ENCODE results near the gene BBLN.
"Not testable (repeated sequence)": the region's sequence is repeated elsewhere in the genome, so short reads cannot be mapped to it uniquely, and the experiment has no call there.

BBLN gene

DNA sequence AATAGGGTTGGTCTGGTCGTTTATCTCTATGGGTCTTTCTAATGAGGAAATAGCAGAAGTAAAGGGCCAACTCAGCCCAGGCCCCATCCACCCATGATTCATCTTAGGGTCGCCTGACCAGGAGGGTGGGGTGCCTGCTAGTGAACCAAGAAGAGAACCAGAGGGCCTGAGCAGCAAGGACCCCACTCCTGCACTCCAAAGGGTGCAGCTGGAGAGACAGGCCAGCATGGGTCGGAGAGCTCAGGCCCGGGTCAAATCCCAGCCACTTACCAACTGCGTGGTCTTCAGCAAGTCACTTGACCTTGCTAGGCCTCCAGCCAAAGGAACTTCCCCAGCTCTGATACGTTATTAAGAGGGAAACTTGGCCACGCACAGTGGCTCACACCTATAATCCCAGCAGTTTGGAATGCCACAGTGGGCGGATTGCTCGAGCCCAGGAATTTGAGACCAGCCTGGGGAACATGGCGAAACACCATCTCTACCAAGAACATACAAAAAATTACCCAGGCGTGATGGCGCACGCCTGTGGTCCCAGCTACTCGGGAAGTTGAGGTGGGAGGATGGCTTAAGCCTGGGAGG lies 4.3 kb downstream of the BBLN start:
- no peak for DNase-seq

DNA sequence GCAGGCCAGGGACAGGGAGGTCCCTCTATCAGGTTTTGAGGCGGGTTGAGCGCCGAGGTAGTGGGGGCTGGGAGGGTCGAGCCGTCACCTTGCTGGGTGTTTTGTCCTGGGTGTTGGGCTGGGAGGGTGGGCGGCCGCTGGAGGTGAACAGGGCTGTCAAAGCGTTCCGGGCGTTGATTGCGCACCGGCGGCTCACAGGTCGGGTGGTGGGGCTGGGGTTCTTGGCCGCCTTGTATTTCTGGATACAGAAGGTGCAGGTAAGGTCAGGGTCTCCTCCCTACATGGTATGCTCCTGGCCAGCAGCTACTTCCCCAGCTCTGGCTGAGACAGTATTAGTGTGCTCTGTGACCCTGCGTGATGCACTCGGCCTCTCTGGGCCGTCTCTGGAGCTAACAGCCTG lies 6.1 kb downstream of the BBLN start:
- no peak for DNase-seq

DNA sequence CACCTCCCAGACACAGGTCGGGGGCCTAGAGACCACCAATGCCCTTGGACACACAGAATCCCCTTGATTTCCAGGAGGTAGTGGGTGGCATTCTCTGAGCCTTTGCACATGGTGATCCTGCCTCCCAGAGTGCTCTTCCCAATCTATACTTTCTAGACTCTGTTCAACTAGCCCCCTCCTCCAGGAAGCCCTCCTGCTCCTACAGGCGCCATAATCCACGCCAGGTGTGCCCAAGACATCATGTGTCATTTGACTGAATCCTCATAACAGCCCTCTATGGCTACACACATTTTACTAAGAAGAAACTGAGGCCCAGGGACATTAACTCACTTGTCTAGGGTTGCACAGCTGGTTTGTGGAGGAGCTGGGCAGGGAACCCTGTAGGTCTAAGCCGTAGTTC lies 7.1 kb downstream of the BBLN start:
- no peak for DNase-seq

DNA sequence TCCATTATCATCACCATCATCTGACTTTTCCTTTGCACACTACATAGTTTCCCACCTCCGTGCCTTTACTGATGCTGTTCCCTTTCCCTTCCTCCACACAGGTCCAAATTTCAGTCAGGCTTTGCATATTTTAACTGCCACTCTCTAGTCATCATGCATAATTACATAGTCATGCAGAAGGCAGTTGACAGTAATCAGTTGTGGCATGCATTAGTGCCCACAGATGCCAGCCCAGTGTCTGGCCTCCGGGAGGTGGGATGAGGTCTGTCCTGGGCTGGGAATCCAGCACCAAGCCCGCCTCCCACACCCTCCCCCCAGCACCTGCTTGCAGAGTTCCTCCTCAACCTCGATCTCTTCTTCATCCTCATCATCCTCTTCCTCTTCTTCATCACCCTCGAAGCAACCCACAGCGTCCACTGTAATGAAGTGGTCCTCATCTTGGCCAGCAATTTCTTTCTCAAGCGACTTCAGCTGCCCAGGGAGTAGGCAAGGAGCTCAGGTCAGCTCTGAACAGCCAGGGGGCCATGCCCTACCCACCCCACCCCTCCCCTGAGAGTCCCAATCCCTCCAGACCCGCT lies 8.8 kb downstream of the BBLN start:
- no peak for DNase-seq

DNA sequence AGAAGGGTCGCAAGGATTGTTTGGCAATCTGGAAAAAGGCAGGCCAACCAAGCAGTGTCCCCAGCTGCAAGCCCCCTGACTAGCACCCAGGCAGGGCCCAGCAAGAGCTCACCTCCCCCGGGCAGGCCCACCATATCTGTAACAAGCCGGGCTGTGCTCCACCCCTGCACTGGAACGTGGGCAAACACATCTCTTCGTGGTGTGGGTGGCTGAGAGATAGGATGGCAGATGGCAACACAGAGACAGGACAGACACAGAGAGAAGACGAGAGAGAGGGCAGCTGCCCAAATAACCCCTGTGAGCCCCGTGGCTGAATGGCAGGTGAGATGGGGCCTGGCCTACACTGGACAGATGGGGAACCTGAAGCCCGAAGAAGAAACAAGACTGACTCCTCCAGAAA lies 9.4 kb downstream of the BBLN start:
- DNase-seq, result no peak

DNA sequence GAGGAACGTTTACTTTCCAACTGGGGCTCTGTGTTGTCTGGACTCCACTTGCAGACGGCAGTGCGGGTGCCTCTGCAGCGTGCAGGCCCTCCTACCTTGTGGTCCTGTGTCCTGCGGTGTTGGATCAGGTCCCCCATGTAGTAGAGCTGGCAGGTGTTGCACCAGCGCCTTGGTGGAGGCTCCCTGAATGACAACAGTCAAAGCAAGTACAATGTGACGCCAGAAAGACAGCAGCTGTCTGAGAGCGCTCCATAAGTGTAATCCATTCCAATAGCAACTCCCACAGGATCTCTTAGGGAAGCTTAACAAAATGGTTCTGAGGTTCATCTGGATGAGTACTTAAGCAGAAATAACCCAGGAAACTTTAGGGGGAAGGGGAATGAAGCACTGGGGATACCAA lies 9.9 kb downstream of the BBLN start:
- no peak for DNase-seq

DNA sequence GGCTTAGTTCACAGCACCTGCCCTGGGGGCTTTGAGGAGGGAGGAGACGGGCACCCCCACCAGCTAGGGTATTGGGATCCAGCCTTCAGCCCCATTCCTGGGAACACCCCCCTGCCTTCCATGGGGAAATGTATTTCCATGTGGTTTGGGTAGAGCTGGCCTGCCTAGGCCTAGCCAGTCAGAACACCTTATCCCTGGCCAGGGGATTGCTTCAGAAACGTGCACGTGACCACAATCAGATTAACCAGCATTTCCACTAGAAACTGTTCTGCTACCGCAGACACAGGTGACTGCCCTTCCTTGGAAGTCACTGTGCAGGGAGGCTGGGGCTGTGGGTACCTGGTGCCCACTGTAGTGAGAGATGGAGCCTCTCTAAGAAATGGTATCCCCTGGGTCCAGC lies 14.0 kb downstream of the BBLN start:
- DNase-seq, result no peak

DNA sequence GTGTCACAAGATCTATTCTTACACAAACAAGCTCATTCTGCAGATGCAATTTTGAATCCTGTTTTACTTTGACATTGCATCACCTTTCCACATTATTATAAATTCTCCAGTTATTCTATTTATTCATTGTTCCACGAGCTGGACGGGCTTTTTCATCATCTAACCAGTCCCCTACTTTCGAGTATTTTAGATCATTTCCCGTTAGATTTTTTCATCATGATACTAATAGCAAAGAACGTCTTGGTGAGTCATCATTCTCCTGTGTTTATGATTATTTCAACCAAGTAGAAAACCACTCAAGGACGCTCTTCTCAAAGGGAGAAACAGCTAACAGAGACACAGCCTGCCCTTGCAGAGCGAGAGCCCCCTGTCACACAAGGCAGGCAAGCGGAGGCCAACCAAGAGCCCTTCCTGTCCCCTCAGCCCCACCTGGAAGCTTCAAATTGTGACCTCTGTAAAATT lies 15.1 kb downstream of the BBLN start:
- no peak for DNase-seq

DNA sequence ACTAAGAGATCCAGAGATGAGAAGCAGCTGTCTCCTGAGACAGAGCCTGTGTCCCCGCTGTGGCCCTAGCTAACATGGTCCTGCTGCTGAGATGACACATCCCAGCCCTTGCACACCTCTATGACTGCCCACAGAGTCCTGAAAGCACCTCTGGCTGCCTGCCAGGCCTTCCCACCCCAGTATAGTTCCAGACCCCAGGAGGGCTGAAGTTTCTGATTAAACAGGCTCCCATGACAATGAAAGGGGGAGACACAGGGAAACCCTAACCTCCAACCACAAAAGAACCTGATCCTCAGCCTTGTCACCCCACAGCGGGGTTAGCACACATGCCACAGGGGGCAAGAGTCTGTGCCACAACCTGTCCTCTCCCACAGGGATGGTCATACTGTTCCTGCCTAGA lies 15.7 kb downstream of the BBLN start:
- no peak for DNase-seq

DNA sequence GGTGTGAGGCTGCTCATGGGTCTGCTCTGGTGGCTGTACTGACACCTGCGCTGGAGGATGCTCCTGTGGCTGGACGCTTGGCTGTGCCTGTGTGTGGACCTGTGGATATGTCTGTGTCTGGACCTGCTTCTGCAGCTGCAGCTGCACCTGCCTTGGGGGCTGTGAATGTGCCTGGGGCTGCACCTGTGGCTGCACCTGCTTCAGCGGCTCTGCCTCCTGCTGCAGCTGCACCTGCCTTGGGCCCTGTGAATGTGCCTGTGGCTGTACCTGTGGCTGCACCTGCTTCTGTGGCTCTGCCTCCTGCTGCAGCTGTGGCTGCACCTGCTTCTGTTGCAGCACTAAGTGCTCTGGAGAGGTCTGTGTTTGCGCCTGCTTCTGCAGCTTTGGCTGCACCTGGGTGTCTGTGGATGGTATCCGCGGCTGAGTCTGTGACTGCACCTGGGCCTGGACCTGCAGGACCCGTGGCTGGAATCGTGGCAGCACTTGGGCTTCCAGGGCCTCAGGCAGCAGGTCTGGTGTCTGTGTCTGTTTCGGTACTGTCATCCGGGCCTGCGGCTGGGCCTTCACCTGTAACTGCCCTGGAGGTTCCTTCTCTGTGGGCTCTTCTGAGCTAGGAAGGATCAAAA lies 18.9 kb downstream of the BBLN start:
- no peak for DNase-seq

DNA sequence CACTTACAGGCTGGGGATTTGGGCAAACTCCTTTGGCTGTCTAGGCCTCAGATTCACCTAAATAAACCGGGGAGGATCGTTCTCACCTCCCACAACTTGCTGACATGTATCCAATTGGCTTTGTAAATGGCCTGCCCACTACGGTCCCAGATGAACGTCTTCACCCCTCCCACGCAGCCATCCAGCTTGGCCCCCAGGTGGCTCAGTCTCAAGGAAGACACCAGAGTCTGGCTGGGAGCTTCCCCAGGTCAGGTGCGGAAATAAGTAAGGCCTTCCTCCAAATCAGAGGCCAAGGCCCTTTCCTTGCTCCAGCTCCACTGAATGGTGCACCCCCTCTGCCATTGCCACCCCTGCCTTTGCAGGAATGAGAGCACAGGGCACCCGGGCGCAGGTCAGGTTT lies 19.9 kb downstream of the BBLN start:
- no peak for DNase-seq

DNA sequence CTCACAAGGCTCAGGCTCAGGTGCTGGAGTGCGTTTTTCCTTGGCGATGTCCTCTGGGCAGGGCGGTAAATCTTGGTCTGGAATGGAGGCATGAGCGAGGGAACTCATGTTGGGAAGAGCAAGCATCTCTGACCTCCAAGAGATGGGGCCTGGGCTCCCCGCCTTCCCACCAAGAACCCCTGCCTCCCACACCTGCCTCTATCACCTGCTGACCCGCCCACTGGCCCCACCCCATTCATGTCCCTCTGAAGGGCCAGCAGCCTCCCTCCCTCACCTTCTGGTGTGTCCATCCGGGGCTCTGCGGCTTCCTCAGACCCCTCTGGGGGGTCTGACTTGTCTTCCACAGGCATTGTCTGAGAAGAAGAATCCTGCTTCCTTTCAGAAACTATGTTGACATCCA lies 20.4 kb downstream of the BBLN start:
- no peak for DNase-seq

DNA sequence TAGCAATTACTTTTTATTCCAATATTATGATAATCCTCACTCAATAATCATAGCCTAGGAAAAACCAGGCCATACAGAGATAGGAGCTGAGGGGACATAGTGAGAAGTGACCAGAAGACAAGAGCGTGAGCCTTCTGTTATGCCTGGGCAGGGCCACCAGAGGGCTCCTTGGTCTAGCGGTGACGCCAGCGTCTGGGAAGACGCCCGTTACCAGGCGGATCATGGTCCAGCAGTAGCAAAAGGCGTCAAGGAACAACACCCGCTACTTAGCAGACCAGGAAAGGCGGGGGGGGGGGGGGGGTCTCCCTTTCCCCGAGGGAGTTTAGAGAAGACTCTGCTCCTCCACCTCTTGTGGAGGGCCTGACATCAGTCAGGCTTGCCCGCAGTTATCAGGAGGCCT lies 21.4 kb downstream of the BBLN start:
- not testable (repeated sequence) for DNase-seq

DNA sequence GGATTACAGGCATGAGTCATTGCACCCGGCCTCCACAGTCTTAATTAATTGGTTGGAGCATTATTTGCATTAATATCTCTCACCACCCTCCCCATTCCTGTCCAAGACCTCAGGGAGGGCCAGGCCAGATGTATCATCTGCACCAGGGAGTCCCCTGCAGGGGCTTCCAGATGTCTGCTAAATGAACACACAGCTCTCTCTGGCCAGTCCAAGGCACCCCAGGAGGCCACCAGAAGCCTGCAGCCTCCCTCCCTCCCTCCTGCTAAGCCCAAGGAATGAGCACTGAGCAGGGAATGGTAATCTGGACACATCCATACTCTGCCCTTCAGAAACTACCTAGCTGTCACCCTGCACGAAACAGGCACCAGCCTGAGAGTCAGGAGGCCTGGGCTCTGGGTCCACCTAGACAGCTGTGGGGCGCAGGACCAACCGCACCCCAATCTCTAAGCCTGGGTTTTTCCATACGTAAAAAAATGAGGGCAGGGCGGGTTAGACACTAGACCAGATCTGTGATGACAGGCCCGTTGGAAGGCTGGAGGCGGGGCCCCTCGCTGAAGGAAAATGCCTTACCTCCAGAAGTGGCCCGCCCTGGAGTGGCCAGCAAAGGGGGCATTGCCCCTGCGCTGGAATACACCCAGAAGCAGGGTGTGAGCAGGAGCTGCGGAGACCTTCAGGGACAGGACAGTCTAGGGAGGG lies 23.0 kb downstream of the BBLN start:
- DNase-seq, result no peak

DNA sequence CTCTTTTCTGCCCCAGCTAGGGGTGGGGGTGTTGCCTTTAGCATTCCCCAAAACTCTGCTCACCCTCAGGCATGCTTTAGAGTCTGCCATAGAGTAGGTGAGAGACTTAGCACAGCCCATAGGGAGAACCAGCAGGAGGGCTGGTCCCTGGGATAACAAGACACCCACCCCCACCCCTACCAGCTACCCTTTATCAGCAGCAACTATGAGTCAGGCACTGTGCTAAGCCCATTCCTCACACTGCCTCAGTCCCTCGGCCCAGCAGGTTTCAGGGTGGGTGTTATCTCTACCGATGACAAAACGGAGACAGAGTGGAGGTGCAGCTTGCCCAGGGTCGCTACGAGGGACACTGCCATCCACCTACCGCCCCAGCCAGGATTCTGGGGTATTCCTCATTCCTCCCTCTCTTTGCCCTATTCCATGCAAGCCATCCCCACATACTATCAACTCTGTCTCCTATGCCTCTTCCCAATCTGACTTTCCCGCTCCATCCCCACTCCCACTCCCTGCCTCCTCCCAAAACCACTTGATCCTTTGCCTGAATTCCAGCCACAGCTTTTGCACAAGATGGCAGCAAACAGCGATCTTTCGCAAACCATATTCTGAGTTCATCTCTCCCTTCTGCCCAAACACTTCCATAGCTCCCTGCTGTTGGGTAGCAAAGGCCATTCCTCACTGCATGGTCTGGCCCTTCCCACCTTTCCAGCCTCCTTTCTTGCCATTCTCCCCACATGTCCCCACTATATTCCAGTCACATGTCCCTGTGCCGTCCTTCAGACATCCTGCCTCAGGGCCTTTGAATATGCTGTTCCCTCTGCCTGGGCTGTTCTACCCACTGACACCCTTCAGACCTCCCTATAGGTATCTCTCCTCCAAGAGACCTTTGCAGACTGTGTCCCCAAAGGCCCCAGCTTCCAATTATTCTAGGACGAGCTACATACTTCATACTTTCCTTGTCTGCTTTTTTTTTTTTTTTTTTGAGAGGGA lies 26.2 kb downstream of the BBLN start:
- no peak for DNase-seq

DNA sequence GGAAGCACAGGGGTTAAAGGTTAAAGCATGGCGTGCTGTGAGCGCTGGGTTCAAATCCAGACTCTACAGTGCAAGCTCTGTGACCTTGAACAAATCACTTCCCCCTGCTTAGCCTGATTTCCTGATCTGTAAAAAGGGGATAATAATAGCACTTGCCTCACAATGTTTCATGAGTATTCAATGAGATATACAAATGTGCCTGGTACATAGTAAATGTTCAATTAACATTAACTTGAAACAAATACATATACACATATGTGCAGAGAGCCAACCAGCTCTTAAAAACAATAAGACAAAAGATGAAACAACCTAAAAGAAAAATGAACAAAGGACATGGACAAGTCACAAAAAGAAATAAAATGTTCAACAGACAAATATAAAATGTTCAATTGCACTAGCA lies 27.3 kb downstream of the BBLN start:
- no peak for DNase-seq

DNA sequence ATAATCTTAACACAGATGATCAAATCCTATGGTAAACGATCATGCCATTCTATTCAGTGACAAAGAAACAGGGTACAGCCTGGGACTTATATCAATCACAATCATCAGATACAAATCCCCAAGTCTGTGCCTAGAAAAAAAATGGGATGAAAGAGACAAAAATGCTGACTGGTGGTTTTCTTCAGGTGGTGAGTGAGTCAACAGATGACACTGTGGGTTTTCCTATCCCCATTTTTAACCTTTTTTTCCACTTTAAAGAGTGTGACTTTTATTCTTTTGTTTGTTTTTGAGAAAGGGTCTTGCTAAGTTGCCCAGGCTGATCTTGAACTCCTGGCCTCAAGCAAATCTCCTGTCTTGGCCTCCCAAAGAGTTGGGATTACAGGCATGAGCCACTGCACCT lies 28.1 kb downstream of the BBLN start:
- no peak for DNase-seq

DNA sequence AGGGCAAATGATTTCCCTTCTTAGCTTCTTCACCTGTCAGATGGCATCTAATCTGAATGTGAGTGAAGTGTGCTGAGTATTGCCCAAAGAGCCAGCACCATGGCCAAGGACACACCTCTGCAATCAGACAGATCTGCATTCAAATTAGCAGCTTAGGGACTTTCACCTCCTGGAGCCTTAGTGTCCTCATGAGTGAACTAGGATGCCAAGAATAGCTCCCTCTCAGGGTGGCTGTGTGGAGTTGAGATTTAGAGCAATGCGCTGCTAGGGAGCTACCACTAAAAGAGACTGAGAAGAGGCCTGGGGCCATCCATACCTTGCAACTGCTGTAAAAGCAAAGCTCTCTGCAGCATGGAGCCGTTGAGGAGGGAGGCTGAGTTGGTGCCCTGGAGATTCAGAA lies 29.9 kb downstream of the BBLN start:
- DNase-seq, result no peak

DNA sequence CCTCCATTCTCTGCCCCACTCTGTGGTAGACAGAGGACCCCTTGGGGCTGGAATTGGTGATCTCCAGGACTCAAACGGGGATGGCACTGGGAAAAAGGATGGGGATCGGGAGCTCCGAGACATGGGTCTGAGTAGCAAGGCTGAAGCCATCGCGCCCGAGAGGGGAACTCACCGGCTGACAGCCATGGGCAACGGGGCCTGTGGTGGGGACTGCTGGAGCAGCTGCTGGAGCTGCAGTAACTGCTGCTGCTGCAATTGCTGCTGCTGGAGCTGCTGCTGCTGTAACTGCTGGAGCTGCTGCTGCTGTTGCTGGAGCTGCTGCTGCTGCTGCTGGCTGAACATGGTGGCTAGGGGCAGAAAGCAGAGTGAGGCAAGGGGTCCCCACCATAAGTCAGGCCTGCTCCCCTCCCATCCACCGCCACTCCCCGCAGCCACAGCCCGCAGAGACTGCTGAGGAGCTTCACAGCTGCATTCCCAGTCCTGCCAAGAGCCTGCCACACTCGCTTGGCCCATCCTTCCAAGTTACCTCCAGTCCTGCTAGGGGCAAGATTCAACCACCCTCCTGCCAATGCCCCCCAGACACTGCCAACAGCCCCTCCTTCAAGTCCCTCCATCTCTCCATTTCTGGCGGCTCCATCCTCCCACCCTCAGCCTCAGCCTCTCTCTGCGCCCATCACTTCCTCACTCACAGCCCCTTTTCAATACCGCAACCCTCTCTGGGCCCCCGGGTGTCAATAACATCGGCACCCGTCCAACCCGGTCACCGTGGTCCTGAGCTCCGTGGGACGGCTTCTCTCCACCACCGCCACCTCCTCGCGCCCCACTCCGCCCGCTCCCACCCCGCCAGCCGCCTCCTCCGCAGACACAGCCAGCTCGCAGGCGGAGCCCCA lies 30.7 kb downstream of the BBLN start:
- DNase-seq, result no peak

DNA sequence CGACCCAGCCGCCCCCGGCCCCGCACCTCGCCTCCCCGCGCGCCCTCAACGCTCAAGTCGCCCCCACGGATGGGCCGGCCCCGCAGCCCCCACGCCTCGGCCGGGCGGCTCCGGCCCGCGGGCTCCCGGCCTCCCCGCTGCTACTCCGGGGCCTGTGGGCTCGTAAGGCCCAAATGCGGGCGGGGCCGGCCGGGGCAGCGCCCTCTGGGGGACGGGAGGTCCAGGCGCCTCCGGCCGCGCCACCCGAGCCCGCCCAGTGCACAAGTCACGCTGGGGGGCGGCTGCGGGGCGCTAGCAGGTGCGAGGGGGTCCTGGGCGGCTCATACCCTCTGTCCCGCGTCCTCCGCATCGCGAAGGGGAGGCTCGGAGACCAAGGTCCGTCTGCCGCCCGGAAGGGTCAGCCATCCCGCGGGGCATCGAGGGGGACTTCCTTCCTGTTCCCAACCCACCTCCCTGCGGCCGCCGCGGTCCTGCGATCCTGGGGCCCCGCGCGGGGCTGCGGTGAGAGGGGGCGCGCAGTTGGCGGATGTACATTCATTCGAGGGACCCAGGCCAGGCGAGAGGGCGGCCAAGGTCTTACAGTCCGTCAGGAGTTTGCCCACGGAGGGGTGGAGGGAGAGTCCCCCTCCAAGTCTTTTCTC lies 31.5 kb downstream of the BBLN start, which contains the start of gene CIZ1:
Gene CIZ1 (minus strand): TSS at position 167 of the 641 bp plus-strand sequence. CDS start 715 bp downstream, outside the sequence.
- peak; percentile 48 for DNase-seq

Data from NCI-H1092 (cell line).